ENCODE measurements around the gene LCN10.

DNA sequence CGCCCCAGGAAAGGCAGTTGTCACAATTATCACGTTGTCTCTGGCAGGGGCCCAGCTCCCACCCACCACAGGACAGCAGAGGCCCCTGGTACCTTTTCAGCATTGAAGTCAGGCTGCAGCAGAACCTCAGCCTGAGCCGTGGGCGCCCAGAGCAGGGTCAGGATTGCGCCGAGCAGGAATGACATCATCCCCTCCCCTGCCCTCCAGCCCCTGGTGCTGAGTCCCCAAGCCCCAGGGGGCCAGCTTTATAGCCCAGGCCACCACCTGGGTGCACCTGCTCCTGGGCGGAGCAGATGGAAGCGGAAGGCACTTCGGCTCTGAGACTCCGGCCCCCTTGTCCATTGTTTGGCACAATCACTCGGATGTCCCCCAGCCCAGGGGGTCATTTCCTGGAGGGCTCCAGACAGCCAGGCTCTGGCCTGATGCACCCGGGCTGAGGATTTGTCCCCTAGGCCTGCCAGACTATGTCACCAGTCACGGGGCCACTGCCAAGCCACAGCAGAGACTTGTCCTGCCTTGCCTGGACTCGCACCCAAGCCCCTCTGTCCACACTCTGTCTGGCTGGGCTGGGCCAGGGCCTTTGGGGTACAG, 21.7 kb upstream of the LCN10 start, which contains the start of gene LCN15:
- no peak for TF ChIP-seq EZH2 (IDR thresholded peaks at IDR 0.05; ENCODE audit: borderline replicate concordance, low read depth, low read length, severe bottlenecking)
- TF ChIP-seq, protein P1, sequence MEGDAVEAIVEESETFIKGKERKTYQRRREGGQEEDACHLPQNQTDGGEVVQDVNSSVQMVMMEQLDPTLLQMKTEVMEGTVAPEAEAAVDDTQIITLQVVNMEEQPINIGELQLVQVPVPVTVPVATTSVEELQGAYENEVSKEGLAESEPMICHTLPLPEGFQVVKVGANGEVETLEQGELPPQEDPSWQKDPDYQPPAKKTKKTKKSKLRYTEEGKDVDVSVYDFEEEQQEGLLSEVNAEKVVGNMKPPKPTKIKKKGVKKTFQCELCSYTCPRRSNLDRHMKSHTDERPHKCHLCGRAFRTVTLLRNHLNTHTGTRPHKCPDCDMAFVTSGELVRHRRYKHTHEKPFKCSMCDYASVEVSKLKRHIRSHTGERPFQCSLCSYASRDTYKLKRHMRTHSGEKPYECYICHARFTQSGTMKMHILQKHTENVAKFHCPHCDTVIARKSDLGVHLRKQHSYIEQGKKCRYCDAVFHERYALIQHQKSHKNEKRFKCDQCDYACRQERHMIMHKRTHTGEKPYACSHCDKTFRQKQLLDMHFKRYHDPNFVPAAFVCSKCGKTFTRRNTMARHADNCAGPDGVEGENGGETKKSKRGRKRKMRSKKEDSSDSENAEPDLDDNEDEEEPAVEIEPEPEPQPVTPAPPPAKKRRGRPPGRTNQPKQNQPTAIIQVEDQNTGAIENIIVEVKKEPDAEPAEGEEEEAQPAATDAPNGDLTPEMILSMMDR (IDR thresholded peaks at IDR 0.05; ENCODE audit: borderline replicate concordance, extremely low read depth, low read length, poor library complexity, severe bottlenecking), result no peak

Data from DND-41 (cell line).